AG09309 (cell line): ENCODE data around the gene TUBB.

ENCODE experiments used
- DNase-seq: peaks from one replicate; pipeline ENCODE4 v3.0.0-alpha.2; 2010; ENCODE audit warnings: low read depth
- H3K4me3 ChIP-seq: 2 replicates; pipeline ENCODE4 v1.5.1; 2011; ENCODE audit warnings: mild to moderate bottlenecking, low read depth, low read length, moderate library complexity; ENCODE audit not compliant: control insufficient read depth
- CTCF ChIP-seq: IDR thresholded peaks from 2 replicates; pipeline ENCODE4 v1.5.1; 2011; ENCODE audit warnings: mild to moderate bottlenecking, low read depth, low read length, inconsistent platforms; ENCODE audit not compliant: insufficient read depth, control insufficient read depth; ENCODE audit errors: missing control alignments

The TUBB gene

GRCh38 chr6:30688569-30688968, 31.6 kb upstream of the TUBB start:
- no peak for DNase-seq
- peak overlapping the region; percentile 89 for H3K4me3 ChIP-seq
- no peak for TF ChIP-seq CTCF

GRCh38 chr6:30689022-30689865, 30.9 kb upstream of the TUBB start:
- no peak for TF ChIP-seq CTCF
- no peak overlapping the region for H3K4me3 ChIP-seq
- DNase-seq: no peak

- DNase-seq: no peak
- H3K4me3 ChIP-seq: peak overlapping the region; percentile 83
- no peak for TF ChIP-seq CTCF
Measured at GRCh38 chr6:30689985-30690384, 30.2 kb upstream of the TUBB start.

- DNase-seq: no peak
- peak within 1 kb of the TSS; percentile 83 for H3K4me3 ChIP-seq
- TF ChIP-seq CTCF: no peak
Measured at GRCh38 chr6:30690403-30691207, 29.5 kb upstream of the TUBB start, which contains the start of gene NRM. Gene NRM (minus strand): TSS chr6:30690984. CDS start chr6:30690974, 10 bp downstream.

- peak overlapping the region; percentile 83 for H3K4me3 ChIP-seq
- TF ChIP-seq CTCF: no peak
- DNase-seq: no peak
Measured at GRCh38 chr6:30691208-30691847, 28.8 kb upstream of the TUBB start.

- no peak for TF ChIP-seq CTCF
- H3K4me3 ChIP-seq: no peak overlapping the region
- DNase-seq: no peak
Measured at GRCh38 chr6:30696432-30696831, 23.7 kb upstream of the TUBB start.
